Dermis blood vessel endothelial cell (primary cell): ENCODE measurements around the gene CDC27. TPM values are rescaled to one million over a fixed set of nuclear protein-coding genes. Genes with fewer than 3 reads are reported as not detected.

Experiments
- total RNA-seq: library from RNA; depleted of rRNA; stranded (reverse); fragments of >200 nt; gene quantifications from 2 replicates; pipeline ENCODE4 v1.2.3, GENCODE V29; 2014

The CDC27 gene
- total RNA-seq, 1 donor from 2014 or later, result 97.3 TPM

Other genes starting within 250 kb of the CDC27 start
- 0.09 TPM in 1 of 2 replicates, not detected in the other for gene RPRML, start 210.0 kb downstream of the CDC27 start, total RNA-seq
- 0.60 and 1.5 TPM in 2 replicates for gene MYL4, start 20.1 kb upstream of the CDC27 start, total RNA-seq
- 116 and 150 TPM in 2 replicates for gene ITGB3, start 64.5 kb upstream of the CDC27 start, total RNA-seq
- 6.6 and 17.2 TPM in 2 replicates for gene EFCAB13, start 134.7 kb upstream of the CDC27 start, total RNA-seq